Cardiac muscle cell (in vitro differentiated cells and primary cell): Measurements from ENCODE around the gene KANSL1. TPM values are rescaled to one million over a fixed set of nuclear protein-coding genes. Genes with fewer than 3 reads are reported as not detected.

Source experiments
- DNase-seq, 2 donors: peaks; one replicate each; pipeline versions ENCODE4 v3.0.0 to v3.0.0-alpha.2; 2010 to 2017; ENCODE audit warnings: low read depth in 1 of 2, low spot score in 1 of 2
- H3K27ac ChIP-seq: fragments of 200-600 bp; sonication (generic); 2 replicates; pipeline ENCODE4 v1.5.1; 2016
- H3K27me3 ChIP-seq: fragments of 200-600 bp; sonication (generic); 2 replicates; pipeline ENCODE4 v1.6.0; 2016; ENCODE audit warnings: control low read depth
- H3K36me3 ChIP-seq: fragments of 200-600 bp; sonication (generic); 2 replicates; pipeline ENCODE4 v1.5.1; 2016; ENCODE audit warnings: control low read depth
- H3K4me1 ChIP-seq: fragments of 200-600 bp; sonication (generic); 2 replicates; pipeline ENCODE4 v1.8.1; 2017; ENCODE audit warnings: low read depth, mild to moderate bottlenecking, mixed run types
- H3K4me3 ChIP-seq: fragments of 200-600 bp; sonication (generic); 2 replicates; pipeline ENCODE4 v1.5.1; 2016; ENCODE audit warnings: mild to moderate bottlenecking
- H3K9me3 ChIP-seq: fragments of 200-600 bp; sonication (generic); 2 replicates; pipeline ENCODE4 v1.5.1; 2017; ENCODE audit warnings: low read depth, mild to moderate bottlenecking, control low read depth
- CTCF ChIP-seq: IDR thresholded peaks from 2 replicates; pipeline ENCODE4 v1.5.1; 2012; ENCODE audit warnings: low read depth, mild to moderate bottlenecking, low read length
- polyA plus RNA-seq: library from polyadenylated mRNA; unstranded; fragments of >200 nt; fragmentation: Nextera tagmentation; extraction: Ambion mirVana; gene quantifications from 2 replicates; pipeline ENCODE4 v1.2.1, GENCODE V29; 2016
- total RNA-seq: library from RNA; depleted of rRNA; stranded (reverse); fragments of >200 nt; gene quantifications from 2 replicates; pipeline ENCODE4 v1.2.3, GENCODE V29; 2016

KANSL1 gene
- total and polyA plus RNA-seq, 2 experiments from 2014 or later: 52.6 to 109 TPM

DNA sequence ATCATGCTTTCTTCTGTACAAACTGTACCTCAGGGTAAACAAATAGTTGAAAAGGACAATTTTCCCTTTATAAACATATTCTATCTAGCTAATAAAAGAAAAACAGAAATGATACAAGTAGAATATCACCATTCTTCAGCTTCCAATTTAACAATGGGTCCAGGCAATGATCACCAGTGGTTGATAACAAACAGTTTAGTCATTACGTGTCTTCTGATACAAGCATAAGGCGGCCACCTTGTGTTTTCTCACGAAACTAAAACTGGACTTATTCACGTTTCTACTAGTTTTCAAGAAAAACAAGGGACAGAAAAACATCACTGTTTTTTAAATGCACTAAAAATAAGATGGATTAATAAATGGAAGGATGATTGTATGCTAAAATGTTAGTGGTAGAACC is 135.9 kb downstream of the KANSL1 start:
- peaks cover 2% of the 10 kb centered on the region for H3K36me3 ChIP-seq
- DNase-seq: peak in 1 of 2 donors; percentile 26
- no peak overlapping the region for H3K4me3 ChIP-seq
- no peak for TF ChIP-seq CTCF
- H3K9me3 ChIP-seq: no peaks in the 10 kb centered on the region
- no peaks in the 10 kb centered on the region for H3K4me1 ChIP-seq
- peak overlapping the region; percentile 44 for H3K27ac ChIP-seq
- H3K27me3 ChIP-seq: no peaks in the 10 kb centered on the region

GRCh38 chr17:46056800-46057304 is 136.4 kb downstream of the KANSL1 start:
- Histone ChIP-seq H3K4me3 (no peak overlapping the region), H3K27ac (no peak overlapping the region), H3K27me3 (no peaks in the 10 kb centered on the region), H3K36me3 (peaks cover 2% of the 10 kb centered on the region), H3K9me3 (no peaks in the 10 kb centered on the region), H3K4me1 (no peaks in the 10 kb centered on the region)
- no peak for TF ChIP-seq CTCF
- DNase-seq: peak in 1 of 2 donors; percentile 81

GRCh38 chr17:46053911-46054534 is 139.2 kb downstream of the KANSL1 start:
- Histone ChIP-seq H3K9me3 (no peaks in the 10 kb centered on the region), H3K4me1 (no peaks in the 10 kb centered on the region), H3K27me3 (no peaks in the 10 kb centered on the region), H3K36me3 (peaks cover 17% of the 10 kb centered on the region), H3K27ac (no peak overlapping the region), H3K4me3 (no peak overlapping the region)
- TF ChIP-seq CTCF: no peak
- DNase-seq: no peak

DNA sequence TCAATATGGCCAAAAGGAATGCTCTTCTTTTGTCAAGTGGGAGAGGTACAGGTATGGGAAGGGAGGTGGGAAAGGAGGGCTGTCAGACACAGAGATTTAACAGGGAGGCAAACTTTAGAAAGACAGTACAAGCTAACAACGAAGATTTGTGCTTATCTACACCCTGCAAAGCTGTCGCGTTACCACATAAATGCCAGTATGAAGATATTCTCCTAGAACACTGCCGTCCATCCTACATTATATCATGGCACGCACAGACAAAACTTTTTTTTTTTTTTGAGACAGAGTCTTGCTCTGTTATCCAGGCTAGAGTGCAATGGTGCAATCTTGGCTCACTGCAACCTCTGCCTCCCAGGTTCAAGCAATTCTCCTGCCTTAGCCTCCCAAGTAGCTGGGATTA is 143.6 kb downstream of the KANSL1 start:
- Histone ChIP-seq H3K9me3 (no peaks in the 10 kb centered on the region), H3K4me3 (no peak overlapping the region), H3K36me3 (peaks cover 27% of the 10 kb centered on the region), H3K27me3 (no peaks in the 10 kb centered on the region), H3K27ac (peak overlapping the region; percentile 20), H3K4me1 (no peaks in the 10 kb centered on the region)
- no peak for DNase-seq
- TF ChIP-seq CTCF: no peak

DNA sequence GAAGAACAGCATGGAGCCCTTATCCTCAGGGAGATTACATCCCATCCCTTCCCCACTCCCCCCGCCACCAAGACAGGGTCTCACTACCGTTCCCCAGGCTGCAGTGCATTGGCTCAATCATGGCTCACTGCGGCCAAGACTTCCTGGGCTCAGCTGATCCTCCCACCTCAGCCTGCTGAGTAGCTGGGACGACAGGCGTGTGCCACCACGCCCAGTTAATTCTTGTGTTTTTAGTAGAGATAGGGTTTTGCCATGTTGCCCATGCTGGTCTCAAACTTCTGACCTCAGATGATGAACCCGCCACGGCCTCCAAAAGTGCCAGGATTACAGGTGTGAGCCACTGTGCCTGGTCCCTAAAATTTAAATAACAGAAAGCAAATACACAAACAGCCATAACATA is 145.4 kb downstream of the KANSL1 start:
- Histone ChIP-seq H3K27ac (no peak overlapping the region), H3K9me3 (no peaks in the 10 kb centered on the region), H3K4me3 (no peak overlapping the region), H3K4me1 (no peaks in the 10 kb centered on the region), H3K36me3 (peaks cover 33% of the 10 kb centered on the region), H3K27me3 (no peaks in the 10 kb centered on the region)
- DNase-seq: no peak
- no peak for TF ChIP-seq CTCF

DNA sequence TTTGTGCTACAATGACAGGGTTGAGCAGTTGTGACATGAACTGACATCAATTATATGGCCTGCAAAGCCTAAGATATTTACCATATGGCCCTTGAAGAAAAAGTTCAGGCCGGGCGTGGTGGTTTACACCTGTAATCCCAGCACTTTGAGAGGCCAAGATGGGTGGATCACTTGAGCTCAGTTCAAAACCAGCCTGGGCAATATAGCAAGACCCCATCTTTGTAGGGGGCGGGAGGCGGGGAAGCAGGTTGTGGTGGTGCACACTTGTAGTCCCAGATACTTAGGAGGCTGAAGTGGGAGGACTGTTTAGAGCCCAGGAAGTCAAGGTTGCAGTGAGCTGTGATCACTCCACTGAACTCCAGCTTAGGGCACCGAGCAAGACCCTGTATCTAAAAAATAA is 145.8 kb downstream of the KANSL1 start:
- Histone ChIP-seq H3K4me3 (no peak overlapping the region), H3K27me3 (no peaks in the 10 kb centered on the region), H3K36me3 (peaks cover 36% of the 10 kb centered on the region), H3K9me3 (no peaks in the 10 kb centered on the region), H3K27ac (no peak overlapping the region), H3K4me1 (no peaks in the 10 kb centered on the region)
- DNase-seq: no peak
- TF ChIP-seq CTCF: no peak
